Measurements from ENCODE around the gene GJB2. TPM values are rescaled to one million over a fixed set of nuclear protein-coding genes. Genes with fewer than 3 reads are reported as not detected.

Gene GJB2
- total RNA-seq, 1 donor, result 0.18 TPM

- no peak for DNase-seq (ENCODE audit: low read depth)
- no peak overlapping the region for H3K4me3 ChIP-seq (ENCODE audit: low read depth, low read length)
- TF ChIP-seq CTCF (IDR thresholded peaks at IDR 0.05; ENCODE audit: insufficient read depth, low read length), result no peak
Measured at GRCh38 chr13:20149762-20150161, 43.0 kb downstream of the GJB2 start.

GRCh38 chr13:20148501-20149183 lies 44.1 kb downstream of the GJB2 start:
- TF ChIP-seq CTCF (IDR thresholded peaks at IDR 0.05; ENCODE audit: insufficient read depth, low read length), result no peak

GRCh38 chr13:20146381-20146780 lies 46.4 kb downstream of the GJB2 start:
- TF ChIP-seq CTCF (IDR thresholded peaks at IDR 0.05; ENCODE audit: insufficient read depth, low read length), result no peak
- no peak overlapping the region for H3K4me3 ChIP-seq (ENCODE audit: low read depth, low read length)
- DNase-seq (ENCODE audit: low read depth), result no peak

More at GRCh38 chr13:20148501-20149183, 44.1 kb downstream of the GJB2 start:
- no peak overlapping the region for H3K4me3 ChIP-seq (ENCODE audit: low read depth, low read length)
- DNase-seq (ENCODE audit: low read depth), result no peak

GRCh38 chr13:20145521-20145920 lies 47.2 kb downstream of the GJB2 start:
- no peak overlapping the region for H3K4me3 ChIP-seq (ENCODE audit: low read depth, low read length)
- DNase-seq (ENCODE audit: low read depth), result no peak
- TF ChIP-seq CTCF (IDR thresholded peaks at IDR 0.05; ENCODE audit: insufficient read depth, low read length), result no peak

- no peak for DNase-seq (ENCODE audit: low read depth)
- no peak overlapping the region for H3K4me3 ChIP-seq (ENCODE audit: low read depth, low read length)
- TF ChIP-seq CTCF (IDR thresholded peaks at IDR 0.05; ENCODE audit: insufficient read depth, low read length), result no peak
Measured at GRCh38 chr13:20144141-20144850, 48.4 kb downstream of the GJB2 start.

- TF ChIP-seq CTCF (IDR thresholded peaks at IDR 0.05; ENCODE audit: insufficient read depth, low read length), result no peak
- H3K4me3 ChIP-seq (ENCODE audit: low read depth, low read length), result no peak overlapping the region
- no peak for DNase-seq (ENCODE audit: low read depth)
Measured at GRCh38 chr13:20142927-20143480, 49.7 kb downstream of the GJB2 start.

All from fibroblast of the aortic adventitia (primary cell).